ENCODE measurements around the gene RNF217. TPM values are rescaled to one million over a fixed set of nuclear protein-coding genes. Genes with fewer than 3 reads are reported as not detected.
"Not testable (repeated sequence)": the region's sequence is repeated elsewhere in the genome, so short reads cannot be mapped to it uniquely, and the experiment has no call there.

RNF217 gene
- 10 to 100 TPM; 24.0 to 28.1 TPM for total RNA-seq
- 5.8 TPM for polyA plus RNA-seq (2013, experiment 1 of 2)
- polyA plus RNA-seq (2013, experiment 2 of 2) = 4.8 TPM
- long read RNA-seq, experiment 1, full-length matches to known transcripts = 1 of 13 reads
- long read RNA-seq, experiment 1, partial matches to known transcripts = 0 of 13 reads
- long read RNA-seq, experiment 1, other reads (novel, unspliced or antisense) = 12 of 13 reads
- long read RNA-seq, experiment 2, full-length matches to known transcripts = 6 of 18 reads
- long read RNA-seq, experiment 2, partial matches to known transcripts = 1 of 18 reads
- long read RNA-seq, experiment 2, other reads (novel, unspliced or antisense) = 11 of 18 reads
- long read RNA-seq, experiment 3, full-length matches to known transcripts = 2 of 5 reads
- long read RNA-seq, experiment 3, partial matches to known transcripts = 0 of 5 reads
- long read RNA-seq, experiment 3, other reads (novel, unspliced or antisense) = 3 of 5 reads
- long read RNA-seq, experiment 4, partial matches to known transcripts = 0 of 2 reads
- long read RNA-seq, experiment 4, other reads (novel, unspliced or antisense) = 2 of 2 reads

- WGBS, 2 experiments (ENCODE audit: insufficient coverage in 1 of 2, insufficient read length in 1 of 2) = 0% methylated on average over 14 to 101 of the region's 101 CpGs
- H3K27ac ChIP-seq (ENCODE audit: low read depth, low read length) = no peak within 1 kb of the TSS
- H3K27ac Mint-ChIP-seq = peak within 1 kb of the TSS; percentile 92
Observed at GRCh38 chr6:124961777-124962638, at the start of gene RNF217. TSS of gene RNF217 (plus strand) at chr6:124962437. CDS start at chr6:124962545, 108 bp downstream.

DNA sequence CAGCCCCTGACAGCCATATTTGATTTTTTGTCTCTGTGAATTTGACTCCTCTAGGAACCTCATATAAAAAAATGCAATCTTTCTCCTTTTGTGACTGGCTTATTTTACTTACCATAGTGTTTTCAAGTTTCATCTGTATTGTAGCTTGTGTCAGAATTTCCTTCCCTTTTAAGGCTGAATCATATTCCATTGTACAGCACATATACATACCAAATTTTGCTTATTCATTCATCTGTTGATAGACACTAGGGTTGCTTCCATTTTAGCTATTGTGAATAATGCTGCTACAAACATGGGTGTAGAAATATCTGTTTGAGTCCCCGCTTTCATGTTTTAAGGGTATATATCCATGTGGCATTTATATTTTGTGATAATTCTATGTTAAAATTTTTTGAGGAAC, 49.2 kb upstream of the RNF217 start:
- H3K4me1 Mint-ChIP-seq = peaks cover 3% of the 10 kb centered on the region
- Histone ChIP-seq H3K4me3 (ENCODE audit: low read length) (no peak overlapping the region), H3K36me3 (ENCODE audit: control insufficient read depth, insufficient read depth, low read length) (no peaks in the 10 kb centered on the region), H3K9ac (ENCODE audit: extremely low read depth, low read length, poor library complexity, severe bottlenecking) (no peak overlapping the region), H3K9me3 (ENCODE audit: control insufficient read depth, low read length) (no peaks in the 10 kb centered on the region), H3K27me3 (ENCODE audit: control insufficient read depth, insufficient read depth, low read length, poor library complexity, severe bottlenecking) (no peaks in the 10 kb centered on the region), H3K27ac (ENCODE audit: low read depth, low read length) (no peak overlapping the region), H3K4me1 (ENCODE audit: control insufficient read depth, insufficient read depth, low read length) (no peaks in the 10 kb centered on the region)
- H3K27ac Mint-ChIP-seq = no peak overlapping the region
- no peaks in the 10 kb centered on the region for H3K27me3 Mint-ChIP-seq (ENCODE audit: insufficient read depth)
- TF ChIP-seq, protein P1, sequence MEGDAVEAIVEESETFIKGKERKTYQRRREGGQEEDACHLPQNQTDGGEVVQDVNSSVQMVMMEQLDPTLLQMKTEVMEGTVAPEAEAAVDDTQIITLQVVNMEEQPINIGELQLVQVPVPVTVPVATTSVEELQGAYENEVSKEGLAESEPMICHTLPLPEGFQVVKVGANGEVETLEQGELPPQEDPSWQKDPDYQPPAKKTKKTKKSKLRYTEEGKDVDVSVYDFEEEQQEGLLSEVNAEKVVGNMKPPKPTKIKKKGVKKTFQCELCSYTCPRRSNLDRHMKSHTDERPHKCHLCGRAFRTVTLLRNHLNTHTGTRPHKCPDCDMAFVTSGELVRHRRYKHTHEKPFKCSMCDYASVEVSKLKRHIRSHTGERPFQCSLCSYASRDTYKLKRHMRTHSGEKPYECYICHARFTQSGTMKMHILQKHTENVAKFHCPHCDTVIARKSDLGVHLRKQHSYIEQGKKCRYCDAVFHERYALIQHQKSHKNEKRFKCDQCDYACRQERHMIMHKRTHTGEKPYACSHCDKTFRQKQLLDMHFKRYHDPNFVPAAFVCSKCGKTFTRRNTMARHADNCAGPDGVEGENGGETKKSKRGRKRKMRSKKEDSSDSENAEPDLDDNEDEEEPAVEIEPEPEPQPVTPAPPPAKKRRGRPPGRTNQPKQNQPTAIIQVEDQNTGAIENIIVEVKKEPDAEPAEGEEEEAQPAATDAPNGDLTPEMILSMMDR (conservative IDR thresholded peaks at IDR 0.05) = no peak
- no peak overlapping the region for H3K4me3 Mint-ChIP-seq
- DNase-seq = no peak
- peaks cover 8% of the 10 kb centered on the region for H3K9me3 Mint-ChIP-seq
- no peaks in the 10 kb centered on the region for H3K36me3 Mint-ChIP-seq (ENCODE audit: low read depth)
- 86 to 90% methylated on average over 1 of the region's 1 CpG for WGBS, 2 experiments (ENCODE audit: insufficient coverage in 1 of 2, insufficient read length in 1 of 2)

More at GRCh38 chr6:124961777-124962638, at the start of gene RNF217:
- DNase-seq = peak; percentile 81
- Histone ChIP-seq H3K27me3 (ENCODE audit: control insufficient read depth, insufficient read depth, low read length, poor library complexity, severe bottlenecking) (peaks cover 6% of the 10 kb centered on the region), H3K4me3 (ENCODE audit: low read length) (peak within 1 kb of the TSS; percentile 82), H3K36me3 (ENCODE audit: control insufficient read depth, insufficient read depth, low read length) (no peaks in the 10 kb centered on the region), H3K9ac (ENCODE audit: extremely low read depth, low read length, poor library complexity, severe bottlenecking) (peak within 1 kb of the TSS; percentile 23), H3K9me3 (ENCODE audit: control insufficient read depth, low read length) (no peaks in the 10 kb centered on the region), H3K4me1 (ENCODE audit: control insufficient read depth, insufficient read depth, low read length) (no peaks in the 10 kb centered on the region)
- TF ChIP-seq, protein P1 (conservative IDR thresholded peaks at IDR 0.05) = peak; percentile 30
- Mint-ChIP-seq H3K27me3 (ENCODE audit: insufficient read depth) (peaks cover 3% of the 10 kb centered on the region), H3K9me3 (no peaks in the 10 kb centered on the region), H3K4me3 (peak within 1 kb of the TSS; percentile 81), H3K4me1 (peaks cover 23% of the 10 kb centered on the region), H3K36me3 (ENCODE audit: low read depth) (peaks cover 6% of the 10 kb centered on the region)

- no peak overlapping the region for H3K4me3 Mint-ChIP-seq
- TF ChIP-seq, protein P1 (conservative IDR thresholded peaks at IDR 0.05) = no peak
Observed at GRCh38 chr6:124917769-124918168, 44.5 kb upstream of the RNF217 start.

GRCh38 chr6:124919703-124920102, 42.5 kb upstream of the RNF217 start:
- DNase-seq; H3K27ac ChIP-seq (ENCODE audit: low read depth, low read length); H3K27ac Mint-ChIP-seq; H3K4me3 ChIP-seq (ENCODE audit: low read length); H3K27me3 ChIP-seq (ENCODE audit: control insufficient read depth, insufficient read depth, low read length, poor library complexity, severe bottlenecking); H3K36me3 Mint-ChIP-seq (ENCODE audit: low read depth); H3K27me3 Mint-ChIP-seq (ENCODE audit: insufficient read depth); H3K4me3 Mint-ChIP-seq; H3K36me3 ChIP-seq (ENCODE audit: control insufficient read depth, insufficient read depth, low read length); H3K4me1 ChIP-seq (ENCODE audit: control insufficient read depth, insufficient read depth, low read length); H3K9ac ChIP-seq (ENCODE audit: extremely low read depth, low read length, poor library complexity, severe bottlenecking); H3K4me1 Mint-ChIP-seq: not testable (repeated sequence)
- H3K9me3 ChIP-seq (ENCODE audit: control insufficient read depth, low read length) = peaks cover 14% of the 10 kb centered on the region
- 95 to 100% methylated on average over 2 of the region's 2 CpGs for WGBS, 2 experiments (ENCODE audit: insufficient coverage in 1 of 2, insufficient read length in 1 of 2)
- H3K9me3 Mint-ChIP-seq = peaks cover 30% of the 10 kb centered on the region

More at GRCh38 chr6:124917769-124918168, 44.5 kb upstream of the RNF217 start:
- no peaks in the 10 kb centered on the region for H3K4me1 ChIP-seq (ENCODE audit: control insufficient read depth, insufficient read depth, low read length)
- no peak overlapping the region for H3K27ac ChIP-seq (ENCODE audit: low read depth, low read length)
- H3K4me1 Mint-ChIP-seq = no peaks in the 10 kb centered on the region
- no peaks in the 10 kb centered on the region for H3K36me3 Mint-ChIP-seq (ENCODE audit: low read depth)
- H3K27me3 ChIP-seq (ENCODE audit: control insufficient read depth, insufficient read depth, low read length, poor library complexity, severe bottlenecking) = no peaks in the 10 kb centered on the region
- no peak for DNase-seq
- H3K4me3 ChIP-seq (ENCODE audit: low read length) = no peak overlapping the region
- no peaks in the 10 kb centered on the region for H3K36me3 ChIP-seq (ENCODE audit: control insufficient read depth, insufficient read depth, low read length)
- no peak overlapping the region for H3K9ac ChIP-seq (ENCODE audit: extremely low read depth, low read length, poor library complexity, severe bottlenecking)
- H3K9me3 ChIP-seq (ENCODE audit: control insufficient read depth, low read length) = peaks cover 14% of the 10 kb centered on the region
- 100% methylated on average over 1 of the region's 1 CpG; no CpG with 5 or more reads in 1 of the 2 experiments for WGBS, 2 experiments (ENCODE audit: insufficient coverage in 1 of 2, insufficient read length in 1 of 2)
- peaks cover 29% of the 10 kb centered on the region for H3K9me3 Mint-ChIP-seq
- H3K27ac Mint-ChIP-seq = no peak overlapping the region
- H3K27me3 Mint-ChIP-seq (ENCODE audit: insufficient read depth) = no peaks in the 10 kb centered on the region
